ENCODE measurements around the gene TBR1. TPM values are rescaled to one million over a fixed set of nuclear protein-coding genes. Genes with fewer than 3 reads are reported as not detected.

Gene TBR1
- polyA plus RNA-seq, 1 of the 3 experiments (the other 2 are of a cell fraction), result not detected

DNA sequence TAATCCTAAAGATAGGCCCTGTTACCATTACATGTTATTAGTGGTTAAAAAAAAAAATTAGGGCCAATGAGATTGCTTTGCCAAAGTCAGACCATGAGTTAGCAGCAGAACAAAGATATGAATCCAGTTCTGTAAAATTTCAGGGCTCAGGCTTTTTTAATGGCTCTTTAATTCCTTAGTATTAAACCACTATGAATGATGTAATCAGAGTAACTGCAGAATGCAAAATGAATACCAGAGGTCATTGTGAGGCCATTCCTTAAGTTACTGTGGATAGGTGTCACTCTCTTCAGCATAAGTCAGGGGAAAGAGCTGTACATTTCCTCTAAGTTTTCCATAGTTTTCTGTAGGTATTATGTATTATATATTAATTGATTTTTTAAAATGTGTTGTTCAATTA, 42.2 kb upstream of the TBR1 start:
- H3F3A ChIP-seq (replicated peaks; ENCODE audit: insufficient read depth), result no peaks in the 10 kb centered on the region
- peaks cover 62 to 66% of the 10 kb centered on the region in 2 experiments for H3K36me3 ChIP-seq (replicated peaks in 1 of 2; ENCODE audit: control insufficient read depth in 1 of 2, insufficient read depth in 2 of 2, low read length in 1 of 2)
- no peaks in the 10 kb centered on the region for H3K9me2 ChIP-seq
- H3K4me1 ChIP-seq (ENCODE audit: control insufficient read depth in 1 of 2, insufficient read depth in 2 of 2, low read depth in 1 of 2, low read length in 1 of 2), result peaks cover 2 to 8% of the 10 kb centered on the region in 2 experiments; a peak in 3 of 4 replicates
- H3K27me3 ChIP-seq (ENCODE audit: insufficient read depth), result no peaks in the 10 kb centered on the region
- CTCF ChIA-PET, result no interaction called here
- TF ChIP-seq RXRA (IDR thresholded peaks at IDR 0.05; ENCODE audit: borderline replicate concordance, low read depth) (0 out of 2 replicates have a peak, but pooled peaks have one; percentile 32), SMC3 (IDR thresholded peaks at IDR 0.05; ENCODE audit: low read depth, low read length) (no peak), YY1 (IDR thresholded peaks at IDR 0.05; ENCODE audit: low read depth) (no peak)
- H2AFZ ChIP-seq (ENCODE audit: low read depth), result no peak overlapping the region
- H3K79me2 ChIP-seq (ENCODE audit: insufficient read depth), result peaks cover 3% of the 10 kb centered on the region; the same call in 1 of the 2 replicates
- POLR2A ChIA-PET, result no interaction called here
- H3K4me2 ChIP-seq, result no peak overlapping the region
- no peak overlapping the region for H3K27ac ChIP-seq (ENCODE audit: low read depth in 2 of 2, low read length in 1 of 2)
- H3K4me3 ChIP-seq (ENCODE audit: low read depth in 2 of 2, low read length in 1 of 2), result no peak overlapping the region
- H3K9me3 ChIP-seq, result no peaks in the 10 kb centered on the region
- H4K20me1 ChIP-seq (ENCODE audit: insufficient read depth), result no peaks in the 10 kb centered on the region
- no peak for DNase-seq
- no peak overlapping the region for H3K9ac ChIP-seq

DNA sequence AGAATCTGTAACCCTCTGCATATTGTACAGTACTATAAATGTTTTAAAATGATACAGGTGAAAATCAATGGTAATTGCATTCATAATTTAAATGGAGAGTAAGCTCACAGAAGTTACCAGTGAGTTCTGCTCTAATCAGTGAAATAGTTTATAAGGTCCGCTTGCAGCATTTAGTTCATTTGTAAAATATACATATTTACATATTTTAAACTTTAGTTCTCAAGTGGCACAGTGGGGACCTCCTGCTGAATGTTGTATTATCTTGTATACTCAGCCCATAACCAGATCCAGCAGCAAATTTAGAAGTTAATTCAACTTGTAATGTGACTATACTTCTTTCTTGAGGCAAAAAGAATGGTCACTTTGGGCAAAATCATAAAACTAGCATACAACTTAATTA, 41.7 kb upstream of the TBR1 start:
- H3K4me1 ChIP-seq (ENCODE audit: control insufficient read depth in 1 of 2, insufficient read depth in 2 of 2, low read depth in 1 of 2, low read length in 1 of 2), result peaks cover 2 to 8% of the 10 kb centered on the region in 2 experiments; a peak in 3 of 4 replicates
- H3K9me2 ChIP-seq, result no peaks in the 10 kb centered on the region
- peaks cover 3% of the 10 kb centered on the region; the same call in 1 of the 2 replicates for H3K79me2 ChIP-seq (ENCODE audit: insufficient read depth)
- ChIA-PET CTCF (interaction anchor here (1.5 kb wide), 1 partner anchor 40 kb away, joined by 5 read pairs; no protein-coding TSS in a partner anchor), POLR2A (no interaction called here)
- H3K27ac ChIP-seq (ENCODE audit: low read depth in 2 of 2, low read length in 1 of 2), result no peak overlapping the region
- H4K20me1 ChIP-seq (ENCODE audit: insufficient read depth), result no peaks in the 10 kb centered on the region
- no peaks in the 10 kb centered on the region for H3F3A ChIP-seq (replicated peaks; ENCODE audit: insufficient read depth)
- H3K4me2 ChIP-seq, result no peak overlapping the region
- H2AFZ ChIP-seq (ENCODE audit: low read depth), result no peak overlapping the region
- H3K9me3 ChIP-seq, result no peaks in the 10 kb centered on the region
- H3K9ac ChIP-seq, result no peak overlapping the region
- 96% methylated on average over 1 of the region's 1 CpG for WGBS (ENCODE audit: low lambda C conversion rate)
- H3K4me3 ChIP-seq (ENCODE audit: low read depth in 2 of 2, low read length in 1 of 2), result no peak overlapping the region
- peaks cover 58 to 61% of the 10 kb centered on the region in 2 experiments for H3K36me3 ChIP-seq (replicated peaks in 1 of 2; ENCODE audit: control insufficient read depth in 1 of 2, insufficient read depth in 2 of 2, low read length in 1 of 2)
- TF ChIP-seq, protein P1, sequence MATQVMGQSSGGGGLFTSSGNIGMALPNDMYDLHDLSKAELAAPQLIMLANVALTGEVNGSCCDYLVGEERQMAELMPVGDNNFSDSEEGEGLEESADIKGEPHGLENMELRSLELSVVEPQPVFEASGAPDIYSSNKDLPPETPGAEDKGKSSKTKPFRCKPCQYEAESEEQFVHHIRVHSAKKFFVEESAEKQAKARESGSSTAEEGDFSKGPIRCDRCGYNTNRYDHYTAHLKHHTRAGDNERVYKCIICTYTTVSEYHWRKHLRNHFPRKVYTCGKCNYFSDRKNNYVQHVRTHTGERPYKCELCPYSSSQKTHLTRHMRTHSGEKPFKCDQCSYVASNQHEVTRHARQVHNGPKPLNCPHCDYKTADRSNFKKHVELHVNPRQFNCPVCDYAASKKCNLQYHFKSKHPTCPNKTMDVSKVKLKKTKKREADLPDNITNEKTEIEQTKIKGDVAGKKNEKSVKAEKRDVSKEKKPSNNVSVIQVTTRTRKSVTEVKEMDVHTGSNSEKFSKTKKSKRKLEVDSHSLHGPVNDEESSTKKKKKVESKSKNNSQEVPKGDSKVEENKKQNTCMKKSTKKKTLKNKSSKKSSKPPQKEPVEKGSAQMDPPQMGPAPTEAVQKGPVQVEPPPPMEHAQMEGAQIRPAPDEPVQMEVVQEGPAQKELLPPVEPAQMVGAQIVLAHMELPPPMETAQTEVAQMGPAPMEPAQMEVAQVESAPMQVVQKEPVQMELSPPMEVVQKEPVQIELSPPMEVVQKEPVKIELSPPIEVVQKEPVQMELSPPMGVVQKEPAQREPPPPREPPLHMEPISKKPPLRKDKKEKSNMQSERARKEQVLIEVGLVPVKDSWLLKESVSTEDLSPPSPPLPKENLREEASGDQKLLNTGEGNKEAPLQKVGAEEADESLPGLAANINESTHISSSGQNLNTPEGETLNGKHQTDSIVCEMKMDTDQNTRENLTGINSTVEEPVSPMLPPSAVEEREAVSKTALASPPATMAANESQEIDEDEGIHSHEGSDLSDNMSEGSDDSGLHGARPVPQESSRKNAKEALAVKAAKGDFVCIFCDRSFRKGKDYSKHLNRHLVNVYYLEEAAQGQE (IDR thresholded peaks at IDR 0.05; ENCODE audit: low read depth, low read length), result no peak
- no peak for TF ChIP-seq TAF1 (IDR thresholded peaks at IDR 0.05; ENCODE audit: borderline replicate concordance, low read depth, low read length)
- TF ChIP-seq, protein P2, sequence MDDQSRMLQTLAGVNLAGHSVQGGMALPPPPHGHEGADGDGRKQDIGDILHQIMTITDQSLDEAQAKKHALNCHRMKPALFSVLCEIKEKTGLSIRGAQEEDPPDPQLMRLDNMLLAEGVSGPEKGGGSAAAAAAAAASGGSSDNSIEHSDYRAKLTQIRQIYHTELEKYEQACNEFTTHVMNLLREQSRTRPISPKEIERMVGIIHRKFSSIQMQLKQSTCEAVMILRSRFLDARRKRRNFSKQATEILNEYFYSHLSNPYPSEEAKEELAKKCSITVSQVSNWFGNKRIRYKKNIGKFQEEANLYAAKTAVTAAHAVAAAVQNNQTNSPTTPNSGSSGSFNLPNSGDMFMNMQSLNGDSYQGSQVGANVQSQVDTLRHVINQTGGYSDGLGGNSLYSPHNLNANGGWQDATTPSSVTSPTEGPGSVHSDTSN (IDR thresholded peaks at IDR 0.05), result no peak
- TF ChIP-seq TCF12 (IDR thresholded peaks at IDR 0.05), result no peak
- no peak for DNase-seq
- H3K27me3 ChIP-seq (ENCODE audit: insufficient read depth), result no peaks in the 10 kb centered on the region
